ENCODE results near the gene TNFRSF6B. TPM values are rescaled to one million over a fixed set of nuclear protein-coding genes. Genes with fewer than 3 reads are reported as not detected.
"Not testable (repeated sequence)": the region's sequence is repeated elsewhere in the genome, so short reads cannot be mapped to it uniquely, and the experiment has no call there.

Gene TNFRSF6B
- total RNA-seq = 1 to 10 TPM in 2 of 5 donors, under 1 TPM in 2, not detected in 1; 0.37 to 1.5 (median 0.91) TPM
- total RNA-seq (2013) = not detected
- 0 reads per million in 29 experiments for total RNA-seq

- ATAC-seq (replicated peaks in 1 of 4) (peak; percentile 22 to 48 (median 42)), DNase-seq (peak in 9 of 35 experiments; percentile 7 to 34 (median 22))
- H3K27ac Mint-ChIP-seq = peak within 1 kb of the TSS in 1 of 2 donors; percentile 55
- Histone ChIP-seq H3K9me3 (no peaks in the 10 kb centered on the region), H3K4me1 (ENCODE audit: control insufficient read depth in 1 of 2, extremely low read depth in 1 of 2, insufficient read depth in 2 of 2, low read length in 2 of 2) (peaks cover 2 to 79% of the 10 kb centered on the region in 2 experiments), H3K4me3 (ENCODE audit: control insufficient read depth in 1 of 2, extremely low read depth in 1 of 2, low read length in 1 of 2) (peak within 1 kb of the TSS; percentile 15 to 36), H3K27ac (ENCODE audit: low read length) (no peak within 1 kb of the TSS), H3K36me3 (ENCODE audit: control insufficient read depth in 2 of 2, extremely low read depth in 1 of 2, insufficient read depth in 1 of 2, low read length in 1 of 2) (peaks cover 0 to 16% of the 10 kb centered on the region in 2 donors), H3K27me3 (replicated peaks in 1 of 2; ENCODE audit: control insufficient read depth in 2 of 2, extremely low read depth in 1 of 2, insufficient read depth in 2 of 2, low read length in 1 of 2) (no peaks in the 10 kb centered on the region)
- no peaks in the 10 kb centered on the region for H3K27me3 Mint-ChIP-seq
- no peaks in the 10 kb centered on the region for H3K36me3 Mint-ChIP-seq
- H3K9me3 Mint-ChIP-seq = no peaks in the 10 kb centered on the region
- peaks cover 0 to 32% (median 12%) of the 10 kb centered on the region in 3 donors for H3K4me1 Mint-ChIP-seq
- H3K4me3 Mint-ChIP-seq = peak within 1 kb of the TSS in 2 of 3 donors; percentile 28 to 64
- CTCF ChIA-PET = no interaction called here
- 7% methylated on average over 48 of the region's 52 CpGs for WGBS (ENCODE audit: insufficient coverage)
- POLR2A ChIA-PET = interaction anchor here in 1 of 2 donors (0.5 kb wide), 1 partner anchor 72 kb away, joined by 3 read pairs; no protein-coding TSS in a partner anchor
These were observed at the start of gene TNFRSF6B for GRCh38 chr20:63696628-63697356. Gene TNFRSF6B, plus strand, starts transcription at chr20:63696652. Its CDS starts 116 bp downstream, at chr20:63696768.

- H3K4me1 ChIP-seq (ENCODE audit: control insufficient read depth in 1 of 2, extremely low read depth in 1 of 2, insufficient read depth in 2 of 2, low read length in 2 of 2) = peaks cover 2 to 25% of the 10 kb centered on the region in 2 experiments
- no peaks in the 10 kb centered on the region for H3K36me3 Mint-ChIP-seq
- DNase-seq = no peak
- no peak overlapping the region for H3K4me3 ChIP-seq (ENCODE audit: control insufficient read depth in 1 of 2, extremely low read depth in 1 of 2, low read length in 1 of 2)
- no peaks in the 10 kb centered on the region for H3K27me3 Mint-ChIP-seq
- ATAC-seq (replicated peaks in 1 of 4) = no peak
- no peak overlapping the region for H3K27ac ChIP-seq (ENCODE audit: low read length)
- POLR2A ChIA-PET = no interaction called here
- CTCF ChIA-PET = no interaction called here
- H3K9me3 ChIP-seq = no peaks in the 10 kb centered on the region
- no peaks in the 10 kb centered on the region for H3K9me3 Mint-ChIP-seq
- no CpG with 5 or more reads among the region's 6 CpGs for WGBS (ENCODE audit: insufficient coverage)
- no peak overlapping the region for H3K27ac Mint-ChIP-seq
- no peak overlapping the region for H3K4me3 Mint-ChIP-seq
- peaks cover 3 to 6% of the 10 kb centered on the region in 2 donors for H3K36me3 ChIP-seq (ENCODE audit: control insufficient read depth in 2 of 2, extremely low read depth in 1 of 2, insufficient read depth in 1 of 2, low read length in 1 of 2)
- peaks cover 13 to 24% (median 23%) of the 10 kb centered on the region in 3 donors for H3K4me1 Mint-ChIP-seq
- peaks cover 0 to 2% of the 10 kb centered on the region in 2 experiments for H3K27me3 ChIP-seq (replicated peaks in 1 of 2; ENCODE audit: control insufficient read depth in 2 of 2, extremely low read depth in 1 of 2, insufficient read depth in 2 of 2, low read length in 1 of 2)
These were observed 48.3 kb upstream of the TNFRSF6B start for GRCh38 chr20:63648190-63648589.

GRCh38 chr20:63648895-63649589 is 47.4 kb upstream of the TNFRSF6B start:
- Mint-ChIP-seq H3K27me3 (no peaks in the 10 kb centered on the region), H3K27ac (peak overlapping the region; percentile 17 to 39), H3K9me3 (no peaks in the 10 kb centered on the region), H3K36me3 (no peaks in the 10 kb centered on the region), H3K4me1 (peaks cover 13 to 25% (median 21%) of the 10 kb centered on the region in 3 donors), H3K4me3 (no peak overlapping the region)
- Histone ChIP-seq H3K4me3 (ENCODE audit: control insufficient read depth in 1 of 2, extremely low read depth in 1 of 2, low read length in 1 of 2) (no peak overlapping the region), H3K36me3 (ENCODE audit: control insufficient read depth in 2 of 2, extremely low read depth in 1 of 2, insufficient read depth in 1 of 2, low read length in 1 of 2) (peaks cover under 1 to 6% of the 10 kb centered on the region in 2 donors), H3K27me3 (replicated peaks in 1 of 2; ENCODE audit: control insufficient read depth in 2 of 2, extremely low read depth in 1 of 2, insufficient read depth in 2 of 2, low read length in 1 of 2) (no peaks in the 10 kb centered on the region), H3K27ac (ENCODE audit: low read length) (no peak overlapping the region), H3K9me3 (no peaks in the 10 kb centered on the region), H3K4me1 (ENCODE audit: control insufficient read depth in 1 of 2, extremely low read depth in 1 of 2, insufficient read depth in 2 of 2, low read length in 2 of 2) (peaks cover 1 to 31% of the 10 kb centered on the region in 2 experiments)
- POLR2A ChIA-PET = no interaction called here
- DNase-seq (no peak), ATAC-seq (replicated peaks in 1 of 4) (no peak)
- 89% methylated on average over 10 of the region's 11 CpGs for WGBS (ENCODE audit: insufficient coverage)
- CTCF ChIA-PET = no interaction called here

- ATAC-seq (replicated peaks in 1 of 4); H3K36me3 Mint-ChIP-seq; H3K27me3 ChIP-seq (replicated peaks in 1 of 2; ENCODE audit: control insufficient read depth in 2 of 2, extremely low read depth in 1 of 2, insufficient read depth in 2 of 2, low read length in 1 of 2); H3K27ac Mint-ChIP-seq; DNase-seq; H3K9me3 Mint-ChIP-seq; H3K27ac ChIP-seq (ENCODE audit: low read length); H3K36me3 ChIP-seq (ENCODE audit: control insufficient read depth in 2 of 2, extremely low read depth in 1 of 2, insufficient read depth in 1 of 2, low read length in 1 of 2); H3K27me3 Mint-ChIP-seq; H3K4me3 ChIP-seq (ENCODE audit: control insufficient read depth in 1 of 2, extremely low read depth in 1 of 2, low read length in 1 of 2); POLR2A ChIA-PET; H3K9me3 ChIP-seq: not testable (repeated sequence)
- CTCF ChIA-PET = interaction anchor here in 1 of 2 donors (0.6 kb wide), 1 partner anchor 8 kb away, joined by 3 read pairs; no protein-coding TSS in a partner anchor
- WGBS (ENCODE audit: insufficient coverage) = no CpG with 5 or more reads among the region's 25 CpGs
- peaks cover 12 to 45% of the 10 kb centered on the region in 2 experiments for H3K4me1 ChIP-seq (ENCODE audit: control insufficient read depth in 1 of 2, extremely low read depth in 1 of 2, insufficient read depth in 2 of 2, low read length in 2 of 2)
- peaks cover 18 to 32% (median 30%) of the 10 kb centered on the region in 3 donors for H3K4me1 Mint-ChIP-seq
- peak overlapping the region in 1 of 3 donors; percentile 96 for H3K4me3 Mint-ChIP-seq
These were observed 46.0 kb upstream of the TNFRSF6B start for GRCh38 chr20:63650486-63650885.

GRCh38 chr20:63651942-63652191 is 44.6 kb upstream of the TNFRSF6B start:
- ChIA-PET CTCF (interaction anchor here in 1 of 2 donors (0.6 to 0.9 kb wide), 2 partner anchors 10 to 243 kb away, joined by 3 to 6 read pairs; partner anchors contain the start of gene DNAJC5), POLR2A (no interaction called here)
- DNase-seq (peak in 9 of 35 experiments; percentile 14 to 54 (median 42)), ATAC-seq (replicated peaks in 1 of 4) (peak in 3 of 4 experiments; percentile 17 to 49 (median 20))
- WGBS (ENCODE audit: insufficient coverage) = 36% methylated on average over 6 of the region's 11 CpGs
- peaks cover 0 to 6% of the 10 kb centered on the region in 2 donors for H3K36me3 ChIP-seq (ENCODE audit: control insufficient read depth in 2 of 2, extremely low read depth in 1 of 2, insufficient read depth in 1 of 2, low read length in 1 of 2)
- Mint-ChIP-seq H3K9me3 (no peaks in the 10 kb centered on the region), H3K27ac (peak overlapping the region; percentile 88 to 89), H3K4me3 (peak overlapping the region; percentile 78 to 96 (median 83)), H3K4me1 (peaks cover 18 to 28% (median 25%) of the 10 kb centered on the region in 3 donors), H3K36me3 (no peaks in the 10 kb centered on the region), H3K27me3 (no peaks in the 10 kb centered on the region)
- H3K27me3 ChIP-seq (replicated peaks in 1 of 2; ENCODE audit: control insufficient read depth in 2 of 2, extremely low read depth in 1 of 2, insufficient read depth in 2 of 2, low read length in 1 of 2) = peaks cover 0 to 5% of the 10 kb centered on the region in 2 experiments
- H3K9me3 ChIP-seq = no peaks in the 10 kb centered on the region
- H3K4me1 ChIP-seq (ENCODE audit: control insufficient read depth in 1 of 2, extremely low read depth in 1 of 2, insufficient read depth in 2 of 2, low read length in 2 of 2) = peaks cover 13 to 45% of the 10 kb centered on the region in 2 experiments
- peak overlapping the region; percentile 28 for H3K27ac ChIP-seq (ENCODE audit: low read length)
- peak overlapping the region; percentile 49 to 53 for H3K4me3 ChIP-seq (ENCODE audit: control insufficient read depth in 1 of 2, extremely low read depth in 1 of 2, low read length in 1 of 2)
